Measurements from ENCODE around the gene CAPN5. TPM values are rescaled to one million over a fixed set of nuclear protein-coding genes. Genes with fewer than 3 reads are reported as not detected.

Gene CAPN5
- total RNA-seq, 1 donor from 2014 or later, result 17.2 TPM

DNA sequence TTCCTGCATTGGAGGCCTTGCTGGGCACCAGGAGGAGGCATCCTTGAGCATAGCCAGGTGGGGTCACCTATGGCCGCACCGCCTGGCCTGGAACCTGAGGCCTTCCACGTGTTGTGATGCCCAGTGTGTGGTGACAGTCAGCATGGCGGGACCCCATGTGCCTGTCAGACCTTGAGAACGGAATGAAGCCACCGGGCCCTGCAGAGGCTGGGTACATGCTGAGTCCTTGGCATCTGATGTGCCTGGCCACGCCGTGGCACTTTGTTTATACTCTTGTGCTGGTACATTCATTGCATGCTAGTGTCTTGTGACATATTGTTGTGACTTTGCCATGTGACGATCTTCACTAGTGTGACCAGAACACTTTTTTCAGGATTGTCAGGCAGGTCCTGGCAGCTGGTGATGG, 52.8 kb downstream of the CAPN5 start:
- no peak for DNase-seq

DNA sequence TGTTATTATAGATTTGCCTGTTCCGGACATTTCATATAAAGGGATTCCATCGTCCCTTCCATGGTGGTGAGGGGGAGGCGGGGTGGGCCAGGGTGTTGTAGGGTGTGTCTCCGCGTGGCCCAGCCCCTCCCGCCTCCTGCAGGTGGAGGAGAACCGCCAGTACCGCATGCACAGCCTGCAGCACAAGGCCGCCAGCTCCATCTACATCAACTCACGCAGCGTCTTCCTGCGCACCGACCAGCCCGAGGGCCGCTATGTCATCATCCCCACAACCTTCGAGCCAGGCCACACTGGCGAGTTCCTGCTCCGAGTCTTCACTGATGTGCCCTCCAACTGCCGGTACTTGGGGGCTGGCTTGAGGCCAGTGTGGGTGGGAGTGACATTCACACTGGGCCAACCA, 53.8 kb downstream of the CAPN5 start:
- DNase-seq, result no peak

DNA sequence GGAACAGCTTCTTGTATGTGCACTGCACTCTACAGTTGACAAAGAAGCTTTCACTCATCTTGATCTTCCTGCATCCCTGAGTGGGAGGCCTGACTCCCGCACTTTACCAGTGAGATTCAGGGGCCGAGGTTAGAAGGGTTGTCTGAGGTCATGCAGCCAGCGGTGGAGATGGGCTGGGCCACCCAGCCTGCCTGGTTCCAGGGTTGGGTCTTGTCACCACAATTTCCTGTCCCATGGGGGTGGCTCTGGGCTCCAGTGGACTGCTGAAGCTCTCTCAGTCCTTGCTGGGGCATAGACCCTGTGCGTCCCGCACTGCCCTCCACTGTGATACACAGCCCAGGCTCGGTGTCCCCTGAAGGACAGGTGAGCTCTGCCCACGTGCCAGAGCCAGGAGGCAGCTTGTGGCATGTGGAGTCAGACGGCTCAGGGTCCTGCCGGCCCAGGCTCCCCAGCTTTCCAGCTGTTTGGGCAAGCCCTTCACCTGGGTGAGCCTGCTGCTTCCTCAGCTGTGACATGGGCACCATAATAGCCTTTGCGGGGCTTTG, 54.4 kb downstream of the CAPN5 start:
- DNase-seq, result no peak

DNA sequence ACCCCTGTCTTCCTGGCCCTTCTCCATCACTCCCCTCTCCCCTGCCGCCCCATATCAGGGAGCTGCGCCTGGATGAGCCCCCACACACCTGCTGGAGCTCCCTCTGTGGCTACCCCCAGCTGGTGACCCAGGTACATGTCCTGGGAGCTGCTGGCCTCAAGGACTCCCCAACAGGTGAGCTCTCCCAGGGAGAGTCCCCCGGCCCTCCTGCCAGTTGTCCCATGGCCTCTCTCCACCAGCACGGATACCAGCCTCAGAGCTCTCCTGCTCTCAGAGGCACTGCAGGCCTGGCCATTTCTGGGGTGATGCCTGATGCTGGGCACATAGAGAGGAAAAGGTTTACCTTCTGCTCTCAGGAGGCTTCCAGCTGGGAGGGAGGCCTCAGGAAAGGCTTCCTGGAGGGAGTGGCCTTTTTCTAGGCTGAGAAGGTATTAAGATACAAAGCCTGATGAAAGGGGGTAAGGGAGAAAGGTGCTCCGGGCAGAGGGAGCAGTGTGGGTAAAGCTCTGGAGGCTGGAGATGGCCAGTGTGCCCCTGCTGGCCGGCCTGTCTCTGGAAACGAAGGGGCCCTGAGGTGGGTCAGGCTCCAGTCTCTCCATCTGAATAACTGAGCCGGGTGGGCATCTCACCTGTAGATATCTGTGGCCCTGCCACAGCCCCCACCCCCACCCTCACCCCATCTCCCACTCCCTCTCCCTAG, 55.3 kb downstream of the CAPN5 start:
- no peak for DNase-seq

DNA sequence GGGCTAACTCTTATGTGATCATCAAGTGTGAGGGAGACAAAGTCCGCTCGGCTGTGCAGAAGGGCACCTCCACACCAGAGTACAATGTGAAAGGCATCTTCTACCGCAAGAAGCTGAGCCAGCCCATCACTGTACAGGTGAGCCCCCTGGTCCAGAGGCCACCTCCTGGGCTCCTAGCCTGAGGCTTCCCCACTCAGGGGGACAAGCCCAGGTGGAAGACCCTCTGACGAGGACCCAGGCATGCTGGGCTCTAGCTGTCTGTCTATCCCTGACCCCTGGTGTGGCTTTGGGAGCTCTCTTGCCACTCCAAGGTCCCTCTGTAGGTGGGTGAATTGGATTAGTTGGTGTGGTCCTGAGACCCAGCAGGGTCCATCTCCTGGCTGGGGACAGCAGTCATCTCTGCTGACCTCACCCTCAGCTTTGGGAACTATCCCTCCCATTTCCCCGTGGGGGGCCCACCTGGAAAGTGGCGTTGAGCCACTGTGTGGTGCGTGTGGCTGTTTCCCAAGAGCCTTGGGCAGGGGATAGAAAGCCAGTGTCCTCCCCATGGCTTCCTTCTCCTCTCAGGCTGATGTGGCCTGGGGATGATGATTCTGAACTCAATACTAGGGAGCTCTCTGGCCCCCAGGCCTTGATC, 55.9 kb downstream of the CAPN5 start:
- DNase-seq, result no peak

DNA sequence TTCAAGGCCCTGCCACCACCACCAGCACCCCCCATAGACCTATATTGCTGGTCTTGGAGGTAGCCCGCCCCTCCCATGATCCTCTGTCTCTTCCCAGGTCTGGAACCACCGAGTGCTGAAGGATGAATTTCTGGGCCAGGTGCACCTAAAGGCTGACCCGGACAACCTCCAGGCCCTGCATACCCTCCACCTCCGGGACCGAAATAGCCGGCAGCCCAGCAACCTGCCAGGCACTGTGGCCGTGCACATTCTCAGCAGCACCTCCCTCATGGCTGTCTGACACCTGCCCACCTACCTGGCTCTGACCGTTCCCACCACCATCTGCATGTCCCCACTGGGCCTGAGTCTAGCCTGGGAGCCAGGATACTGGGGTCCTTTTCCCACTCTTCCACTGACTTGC, 56.8 kb downstream of the CAPN5 start:
- no peak for DNase-seq

DNA sequence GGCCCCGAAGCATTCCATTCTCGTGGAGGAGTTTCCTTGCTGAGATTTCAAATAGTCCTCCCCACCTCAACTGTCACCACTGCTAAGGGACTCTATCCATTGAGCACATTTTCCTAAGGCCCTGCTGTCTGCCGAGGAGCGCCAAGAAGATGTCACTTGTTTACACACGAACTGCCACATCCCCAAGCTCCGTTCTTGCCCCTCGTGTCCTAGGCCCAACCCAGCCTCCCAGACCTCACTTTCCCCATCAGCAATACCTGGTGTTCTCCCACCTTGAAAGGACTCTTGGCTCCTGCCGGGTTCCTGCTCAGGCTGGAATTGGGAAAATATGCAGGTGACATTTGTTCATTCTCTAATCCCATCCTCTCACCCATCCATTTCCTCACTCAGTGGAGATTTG, 57.3 kb downstream of the CAPN5 start:
- DNase-seq, result no peak

DNA sequence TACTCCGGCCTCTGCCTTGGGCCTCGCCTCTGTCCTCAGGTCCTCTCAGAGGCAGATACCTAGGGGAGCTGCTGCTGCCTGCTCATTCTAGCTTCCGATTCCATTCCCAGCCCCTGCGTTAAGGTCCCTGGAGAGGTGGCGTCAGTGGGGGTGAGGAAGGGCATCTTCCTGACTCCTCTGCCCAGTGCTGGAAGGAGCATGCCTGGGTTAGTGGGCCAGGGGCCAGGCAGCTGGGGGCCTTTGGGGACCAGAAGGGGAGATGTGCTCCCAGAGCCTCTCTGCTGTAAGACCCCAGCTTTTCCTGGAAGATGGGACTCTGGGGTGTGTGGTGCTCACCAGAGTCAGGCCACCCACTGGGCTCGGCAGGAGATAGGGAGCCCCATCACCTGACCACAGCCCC, 57.7 kb downstream of the CAPN5 start:
- DNase-seq, result no peak

DNA sequence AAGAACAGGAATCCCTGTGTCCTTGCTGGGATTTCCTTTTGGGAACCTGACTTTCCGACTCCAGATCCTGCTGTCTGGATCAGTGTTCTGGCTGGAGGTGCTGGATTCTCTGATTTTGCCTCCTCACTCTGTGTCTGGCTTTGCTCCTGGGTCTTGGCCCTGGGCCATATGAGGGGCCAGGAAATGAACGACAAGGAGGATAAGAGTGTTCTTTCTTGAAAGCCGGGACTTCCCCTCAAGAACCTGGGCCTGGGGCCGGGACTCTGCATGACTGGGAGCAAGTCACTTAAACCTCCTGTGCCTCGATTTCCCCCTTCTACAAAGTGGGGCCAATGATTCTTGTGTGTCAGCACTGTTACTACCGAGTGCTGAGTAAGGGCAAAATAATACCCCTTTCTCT, 58.4 kb downstream of the CAPN5 start:
- no peak for DNase-seq

DNA sequence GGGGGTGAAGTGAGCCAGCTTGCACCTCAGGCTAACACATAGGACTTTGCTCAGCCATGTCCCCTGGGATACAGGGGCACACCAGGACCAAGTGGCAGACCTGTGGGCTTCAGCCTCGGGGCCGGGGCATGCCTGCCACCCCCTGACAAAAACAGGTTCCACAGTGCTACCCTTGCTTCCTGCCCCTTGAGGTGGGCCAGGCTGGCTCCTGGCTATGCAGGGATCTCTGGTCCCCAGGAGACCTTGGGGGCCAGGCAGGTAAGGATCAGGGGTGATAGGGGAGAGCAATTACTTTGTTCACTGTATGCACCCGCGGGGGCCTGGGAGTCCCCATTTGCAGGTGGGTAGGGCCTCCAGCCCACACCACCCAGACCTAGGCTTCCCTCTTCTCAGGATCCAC, 58.9 kb downstream of the CAPN5 start:
- no peak for DNase-seq

DNA sequence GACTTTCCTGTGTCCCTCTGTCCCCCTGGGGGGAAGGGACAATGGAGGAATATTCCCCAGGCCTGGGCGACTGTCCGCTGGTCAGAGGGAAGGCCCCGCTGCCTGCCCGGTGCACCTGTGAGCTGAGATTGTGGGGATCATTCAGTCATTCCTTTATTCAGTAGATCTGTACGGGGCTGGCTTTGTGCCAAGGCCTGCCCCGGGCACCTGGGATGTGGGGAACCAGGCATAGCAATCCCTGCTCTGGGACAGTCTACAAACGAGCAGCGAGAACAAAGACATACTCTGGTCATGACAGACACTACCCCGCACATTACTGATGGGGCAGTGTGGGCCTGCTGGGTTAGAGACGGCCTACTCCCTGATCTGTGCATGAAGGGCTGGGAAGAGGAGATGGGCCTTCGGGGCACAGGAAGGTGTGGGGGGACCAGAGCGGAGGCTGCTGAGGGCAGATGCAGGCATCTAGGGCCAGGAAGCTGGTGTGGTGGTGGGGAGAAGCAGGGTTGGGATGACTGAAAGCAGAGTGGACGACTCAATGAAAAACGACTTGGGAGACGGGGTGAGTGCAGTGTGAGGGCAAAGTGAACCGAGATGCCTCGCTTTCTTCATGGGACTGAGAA, 59.5 kb downstream of the CAPN5 start:
- no peak for DNase-seq

DNA sequence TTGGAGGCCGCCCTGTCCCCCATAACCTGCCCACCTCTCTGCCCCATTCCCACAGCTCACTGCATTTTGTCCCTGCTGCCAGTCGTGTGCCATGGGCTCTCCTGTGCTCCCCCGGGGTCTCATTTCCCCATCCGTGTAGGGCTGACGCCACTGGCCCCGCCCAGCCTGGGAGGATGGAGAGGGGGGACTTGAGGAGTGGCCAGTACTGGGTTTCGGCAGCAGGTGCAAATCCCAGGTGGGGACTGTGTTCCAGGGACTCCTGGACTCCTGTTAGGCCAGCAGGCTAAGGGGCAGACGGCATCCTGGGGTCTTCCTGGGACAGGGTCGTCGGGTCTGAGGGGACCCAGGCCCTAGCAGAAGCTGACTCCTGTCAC, 60.1 kb downstream of the CAPN5 start:
- no peak for DNase-seq

DNA sequence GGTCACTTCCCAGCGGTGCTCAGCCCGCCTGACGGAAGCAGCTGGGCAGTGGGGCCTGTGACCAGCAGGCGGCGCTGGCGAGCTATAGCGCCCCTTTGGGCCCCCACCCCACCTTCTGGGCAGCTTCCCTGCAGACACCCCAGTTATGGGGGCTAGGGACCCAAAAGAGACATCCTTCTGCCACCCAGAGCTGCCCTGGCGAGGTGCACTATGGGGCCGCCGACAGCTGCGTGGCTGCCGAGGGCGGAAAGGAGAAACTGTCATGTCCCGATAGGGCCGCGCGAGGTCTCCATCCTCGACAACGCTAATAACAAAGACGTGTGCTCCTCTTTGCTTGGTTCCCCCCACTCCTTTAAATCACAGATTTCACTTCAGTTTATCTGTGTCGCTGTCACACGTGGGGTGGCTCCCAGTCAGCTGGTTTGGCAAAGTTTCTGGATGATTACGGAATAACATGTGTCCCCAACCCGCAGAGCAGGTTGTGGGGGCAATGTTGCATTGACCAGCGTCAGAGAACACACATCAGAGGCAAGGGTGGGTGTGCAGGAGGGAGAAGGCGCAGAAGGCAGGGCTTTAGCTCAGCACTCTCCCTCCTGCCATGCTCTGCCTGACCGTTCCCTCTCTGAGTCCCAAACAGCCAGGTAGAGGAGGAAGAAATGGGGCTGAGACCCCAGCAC, 60.6 kb downstream of the CAPN5 start:
- peak; percentile 40 for DNase-seq

DNA sequence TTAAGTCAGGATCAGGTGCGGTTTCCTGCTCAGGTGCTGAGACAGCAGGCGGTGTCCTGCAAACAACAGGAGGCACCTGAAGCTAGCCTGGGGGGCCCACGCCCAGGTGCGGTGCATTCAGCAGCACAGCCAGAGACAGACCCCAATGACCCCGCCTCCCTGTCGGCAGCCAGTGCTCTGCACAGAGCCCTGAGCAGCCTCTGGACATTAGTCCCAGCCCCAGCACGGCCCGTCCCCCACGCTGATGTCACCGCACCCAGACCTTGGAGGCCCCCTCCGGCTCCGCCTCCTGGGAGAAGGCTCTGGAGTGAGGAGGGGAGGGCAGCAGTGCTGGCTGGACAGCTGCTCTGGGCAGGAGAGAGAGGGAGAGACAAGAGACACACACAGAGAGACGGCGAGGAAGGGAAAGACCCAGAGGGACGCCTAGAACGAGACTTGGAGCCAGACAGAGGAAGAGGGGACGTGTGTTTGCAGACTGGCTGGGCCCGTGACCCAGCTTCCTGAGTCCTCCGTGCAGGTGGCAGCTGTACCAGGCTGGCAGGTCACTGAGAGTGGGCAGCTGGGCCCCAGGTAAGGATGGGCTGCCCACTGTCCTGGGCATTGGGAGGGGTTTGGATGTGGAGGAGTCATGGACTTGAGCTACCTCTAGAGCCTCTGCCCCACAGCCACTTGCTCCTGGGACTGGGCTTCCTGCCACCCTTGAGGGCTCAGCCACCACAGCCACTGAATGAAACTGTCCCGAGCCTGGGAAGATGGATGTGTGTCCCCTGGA, 61.3 kb downstream of the CAPN5 start, which contains the start of gene MYO7A:
Gene MYO7A, plus strand, starts transcription at position 327 of the 772 bp plus-strand sequence. CDS start 2,389 bp downstream, outside the sequence.
- no peak for DNase-seq

DNA sequence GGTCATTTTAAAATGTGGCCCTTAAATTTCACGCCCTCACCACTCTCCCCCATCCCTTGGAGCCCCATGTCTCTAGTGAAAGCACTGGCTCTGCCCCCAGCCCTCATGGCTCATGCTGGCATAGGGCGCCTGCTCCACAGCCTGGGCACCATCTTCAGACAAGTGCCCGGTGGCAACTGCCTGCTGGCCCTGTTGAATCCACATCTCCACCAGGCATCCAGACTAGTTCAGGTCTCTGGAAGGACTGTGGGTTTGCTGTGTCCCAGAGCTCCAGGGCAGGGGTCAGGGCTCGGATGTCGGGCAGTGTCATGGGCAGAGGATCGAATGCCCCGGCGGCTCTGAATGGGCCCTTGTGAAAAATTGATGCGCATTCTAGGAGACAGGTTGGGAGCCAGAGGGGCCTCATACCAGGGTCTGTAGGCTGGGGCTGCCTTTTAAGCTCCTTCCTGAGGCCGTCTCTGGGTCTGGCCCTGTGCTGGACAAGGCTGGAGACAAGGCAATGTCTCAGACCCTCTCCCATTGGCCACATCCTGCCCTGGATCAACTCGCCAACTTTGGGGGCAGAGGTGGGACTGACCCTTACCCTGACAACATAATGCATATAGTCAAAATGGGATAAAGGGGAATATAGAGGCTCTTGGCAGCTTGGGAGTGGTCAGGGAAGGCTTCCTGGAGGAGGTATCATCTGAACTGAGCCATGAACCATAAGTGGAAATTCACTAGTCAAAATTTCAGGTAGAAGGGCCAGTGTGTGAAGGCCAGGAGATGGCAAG, 62.5 kb downstream of the CAPN5 start:
- DNase-seq, result no peak

DNA sequence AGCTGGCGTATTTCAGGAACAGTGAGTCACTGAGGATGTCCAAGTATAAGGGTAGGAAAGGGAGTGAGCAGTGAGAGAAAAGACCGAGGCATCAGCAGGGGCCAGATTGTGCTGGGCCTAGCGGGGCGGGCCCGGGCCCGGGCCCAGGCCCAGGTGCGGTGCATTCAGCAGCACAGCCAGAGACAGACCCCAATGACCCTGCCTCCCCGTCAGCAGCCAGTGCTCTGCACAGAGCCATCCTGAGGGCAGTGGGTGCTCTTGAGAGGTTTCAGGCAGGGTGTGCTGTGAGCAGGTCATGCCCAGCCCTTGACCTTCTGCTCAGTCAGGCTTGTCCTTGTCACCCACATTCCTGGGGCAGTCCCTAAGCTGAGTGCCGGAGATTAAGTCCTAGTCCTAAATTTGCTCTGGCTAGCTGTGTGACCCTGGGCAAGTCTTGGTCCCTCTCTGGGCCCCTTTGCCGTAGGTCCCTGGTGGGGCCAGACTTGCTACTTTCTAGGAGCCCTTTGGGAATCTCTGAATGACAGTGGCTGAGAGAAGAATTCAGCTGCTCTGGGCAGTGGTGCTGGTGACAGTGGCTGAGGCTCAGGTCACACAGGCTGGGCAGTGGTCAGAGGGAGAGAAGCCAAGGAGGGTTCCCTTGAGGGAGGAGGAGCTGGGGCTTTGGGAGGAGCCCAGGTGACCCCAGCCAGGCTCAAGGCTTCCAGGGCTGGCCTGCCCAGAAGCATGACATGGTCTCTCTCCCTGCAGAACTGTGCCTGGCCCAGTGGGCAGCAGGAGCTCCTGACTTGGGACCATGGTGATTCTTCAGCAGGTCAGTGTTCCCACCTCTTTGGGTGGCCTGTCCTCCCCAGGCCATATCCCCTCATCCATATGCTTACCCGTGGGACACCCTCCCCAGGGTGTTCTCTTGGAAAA, 63.3 kb downstream of the CAPN5 start:
- no peak for DNase-seq

DNA sequence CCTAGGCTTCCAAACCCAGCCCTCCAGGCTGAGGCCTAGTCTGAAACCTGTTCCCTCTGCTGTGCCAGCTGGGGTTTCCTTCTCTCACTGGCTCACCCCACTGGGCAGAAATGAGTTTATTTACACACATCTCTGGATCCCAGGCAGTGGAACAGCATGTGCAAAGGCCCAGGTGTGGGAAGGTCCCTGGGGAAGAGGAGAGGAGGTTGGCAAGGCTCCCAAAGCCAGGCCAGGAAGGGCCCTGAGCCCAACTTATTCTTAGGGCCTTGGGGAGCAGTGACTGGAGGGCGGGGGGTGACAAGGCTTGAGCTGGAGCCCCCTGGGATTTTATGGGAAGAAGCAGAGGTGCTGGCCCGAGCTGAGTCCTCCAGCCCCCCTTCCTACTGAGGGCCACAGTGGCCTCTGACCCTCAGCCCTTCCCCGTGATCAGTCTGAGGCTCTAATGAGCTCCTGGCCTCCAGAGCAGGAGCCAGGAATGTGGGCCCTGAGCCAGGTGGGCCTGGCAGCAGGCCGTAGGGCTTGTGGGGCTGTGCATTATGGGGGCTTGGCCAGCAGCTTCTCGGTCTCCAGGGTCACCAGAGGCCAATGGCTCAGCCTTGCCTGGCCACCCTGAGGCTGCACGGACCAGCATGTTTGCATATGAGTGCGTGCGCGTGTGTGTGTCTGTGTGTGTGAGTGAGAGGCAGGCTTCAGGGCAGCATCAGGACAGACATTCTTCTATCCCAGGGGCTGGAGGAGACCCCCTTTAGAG, 64.2 kb downstream of the CAPN5 start:
- DNase-seq, result no peak

DNA sequence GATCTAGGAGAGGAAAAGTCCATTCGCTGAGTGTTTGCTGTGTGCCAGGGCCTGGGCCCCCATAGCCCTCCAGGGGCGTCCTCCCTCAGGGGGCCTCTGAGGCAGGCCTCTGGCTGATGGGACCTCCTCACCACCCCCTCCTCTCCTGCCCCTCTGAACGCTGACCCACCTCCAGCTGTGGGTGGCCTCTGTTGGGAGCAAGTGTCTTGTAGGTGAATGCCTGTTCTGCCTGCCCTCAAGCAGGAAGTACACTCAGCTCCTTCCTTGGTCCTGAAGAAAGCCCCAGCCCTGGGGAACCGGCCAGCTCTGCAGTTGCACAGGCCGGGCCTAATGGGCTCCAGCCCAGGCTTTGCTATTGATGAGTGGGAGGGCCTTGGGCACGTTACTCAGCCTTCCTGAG, 64.8 kb downstream of the CAPN5 start:
- DNase-seq, result no peak

DNA sequence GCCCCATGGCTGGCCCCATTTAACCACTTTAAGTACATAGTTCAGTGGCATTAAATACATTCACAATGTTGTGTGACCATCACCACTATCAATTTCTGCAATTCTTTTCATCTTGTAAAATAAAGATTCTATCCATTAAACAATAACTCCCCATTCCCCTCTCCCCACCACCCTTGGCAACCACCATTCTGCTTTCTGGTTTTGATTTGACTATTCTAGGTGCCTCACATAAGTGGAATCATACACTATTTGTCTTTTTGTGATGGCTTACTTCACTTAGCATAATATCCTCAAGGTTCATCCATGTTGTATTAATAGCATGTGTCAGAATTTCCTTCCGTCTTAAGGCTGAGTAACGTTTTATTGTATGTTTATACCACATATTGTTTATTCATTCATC, 68.3 kb downstream of the CAPN5 start:
- no peak for DNase-seq

DNA sequence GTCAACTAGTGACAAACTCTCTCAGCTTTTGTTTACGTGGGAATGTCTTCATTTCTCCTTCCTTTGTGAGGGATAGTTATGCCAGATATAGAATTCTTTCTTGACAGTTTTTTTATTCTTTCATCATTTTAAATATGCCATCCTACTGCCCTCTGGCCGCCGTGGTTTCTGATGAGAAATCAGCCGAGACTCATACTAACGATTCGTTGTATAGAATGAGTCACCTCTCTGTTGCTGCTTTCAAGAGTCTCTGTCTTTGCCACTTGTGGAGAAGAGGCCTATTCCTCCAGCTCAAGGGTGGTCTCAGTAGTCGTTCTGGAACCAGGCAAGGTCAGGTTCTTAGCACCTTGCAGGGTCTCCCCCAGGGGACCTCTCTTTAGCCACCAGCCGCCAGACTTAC, 69.3 kb downstream of the CAPN5 start:
- DNase-seq, result no peak
